Activated CD4-positive, alpha-beta T cell treated with anti-CD3 and anti-CD28 coated beads for 36 hours (primary cell): ENCODE data around the gene ZBTB4. TPM values are rescaled to one million over a fixed set of nuclear protein-coding genes. Genes with fewer than 3 reads are reported as not detected.

Experiments
- ATAC-seq: fragments of 200-7000 bp; cut with Tn5 transposase; one replicate; pipeline ENCODE4 v1.10.0; 2021; ENCODE audit warnings: mild to moderate bottlenecking, moderate library complexity
- CTCF ChIA-PET: fragments of 350-600 bp; sonication (Branson Sonifier 250); formaldehyde crosslinking; loops from one replicate; lab custom pipeline; 2021; ENCODE audit warnings: antibody characterized with exemption; lab: Charles Lee
- POLR2A ChIA-PET: fragments of 350-600 bp; sonication (Branson Sonifier 250); formaldehyde crosslinking; loops from one replicate; lab custom pipeline; 2021; ENCODE audit warnings: antibody characterized with exemption, inconsistent platforms; lab: Charles Lee
- DNase-seq: peaks from one replicate; pipeline ENCODE4 v3.0.0-alpha.2; 2020
- H3K27ac Mint-ChIP-seq: one replicate; pipeline ENCODE4 v1.8.0; 2021; ENCODE audit warnings: mixed read lengths
- H3K27me3 Mint-ChIP-seq: one replicate; pipeline ENCODE4 v1.8.0; 2021; ENCODE audit warnings: mixed read lengths
- H3K36me3 Mint-ChIP-seq: one replicate; pipeline ENCODE4 v1.8.0; 2021; ENCODE audit warnings: low read depth, mixed read lengths
- H3K4me1 Mint-ChIP-seq: one replicate; pipeline ENCODE4 v1.8.0; 2021; ENCODE audit warnings: mixed read lengths
- H3K4me3 Mint-ChIP-seq: one replicate; pipeline ENCODE4 v1.8.0; 2021; ENCODE audit warnings: mild to moderate bottlenecking, moderate library complexity, mixed read lengths
- H3K9me3 Mint-ChIP-seq: one replicate; pipeline ENCODE4 v1.8.0; 2021; ENCODE audit warnings: low read depth, mixed read lengths
- intact Hi-C, 2 experiments: fragments of 100-400 bp; cut with DNase I in 1 of 2; cut with micrococcal nuclease in 1 of 2; formaldehyde crosslinking; loops; one replicate each; pipeline versions ENCODE4 v1.14.2 to v1.15.1; 2022 to 2024; cut with DNase I, micrococcal nuclease
- total RNA-seq, 2 experiments: library from RNA; stranded (reverse); gene quantifications; one replicate each; pipeline ENCODE4 v1.2.3, GENCODE V29; 2021

Gene ZBTB4
- total RNA-seq, 2 experiments from 2014 or later = 17.5 to 20.9 TPM

GRCh38 chr17:7409716-7410115 is 69.7 kb downstream of the ZBTB4 start:
- DNase-seq = no peak
- Mint-ChIP-seq H3K27me3 (peaks cover 2% of the 10 kb centered on the region), H3K4me1 (peaks cover 8% of the 10 kb centered on the region), H3K36me3 (no peaks in the 10 kb centered on the region), H3K27ac (no peak overlapping the region), H3K4me3 (no peak overlapping the region), H3K9me3 (no peaks in the 10 kb centered on the region)
- intact Hi-C loops = no loop called here
- ATAC-seq = no peak
- CTCF ChIA-PET = no interaction called here
- POLR2A ChIA-PET = no interaction called here

Other genes starting within 250 kb of the ZBTB4 start
- 10 to 100 TPM; 49.1 to 53.3 TPM for gene DVL2, start 245.1 kb downstream of the ZBTB4 start, total RNA-seq
- 10 to 100 TPM; 23.6 to 35.2 TPM for gene PHF23, start 240.2 kb downstream of the ZBTB4 start, total RNA-seq
- gene GABARAP, start 237.2 kb downstream of the ZBTB4 start, total RNA-seq = 100 to 1,000 TPM; 123 to 162 TPM
- 100 to 1,000 TPM; 158 to 203 TPM for gene CTDNEP1, start 227.9 kb downstream of the ZBTB4 start, total RNA-seq
- 10 to 100 TPM; 58.1 to 62.3 TPM for gene ELP5, start 227.4 kb downstream of the ZBTB4 start, total RNA-seq
- under 1 TPM; 0.53 to 0.72 TPM for gene CLDN7, start 217.2 kb downstream of the ZBTB4 start, total RNA-seq
- under 1 TPM; 0.16 to 0.25 TPM for gene SLC2A4, start 197.9 kb downstream of the ZBTB4 start, total RNA-seq
- under 1 TPM; 0.34 to 0.67 TPM for gene YBX2, start 185.0 kb downstream of the ZBTB4 start, total RNA-seq
- gene EIF5A, start 172.0 kb downstream of the ZBTB4 start, total RNA-seq = 100 to 1,000 TPM; 780 to 934 TPM
- 10 to 100 TPM; 31.3 to 56.1 TPM for gene GPS2, start 164.3 kb downstream of the ZBTB4 start, total RNA-seq
- 10 to 100 TPM; 22.5 to 29.1 TPM for gene NEURL4, start 150.3 kb downstream of the ZBTB4 start, total RNA-seq
- gene ACAP1, start 143.1 kb downstream of the ZBTB4 start, total RNA-seq = 100 to 1,000 TPM; 343 to 375 TPM
- gene KCTD11, start 127.5 kb downstream of the ZBTB4 start, total RNA-seq = 1 to 10 TPM; 5.0 to 6.1 TPM
- gene TMEM95, start 124.5 kb downstream of the ZBTB4 start, total RNA-seq = under 1 TPM in 1 of 2 experiments, not detected in 1; 0.16 TPM
- 1 to 10 TPM; 4.8 to 6.9 TPM for gene TNK1, start 98.5 kb downstream of the ZBTB4 start, total RNA-seq
- 10 to 100 TPM; 69.3 to 78.9 TPM for gene PLSCR3, start 85.1 kb downstream of the ZBTB4 start, total RNA-seq
- 10 to 100 TPM; 55.8 to 58.1 TPM for gene TMEM256, start 75.5 kb downstream of the ZBTB4 start, total RNA-seq
- 1 to 10 TPM; 7.0 to 7.1 TPM for gene NLGN2, start 71.8 kb downstream of the ZBTB4 start, total RNA-seq
- not detected for gene SPEM1, start 59.3 kb downstream of the ZBTB4 start, total RNA-seq
- not detected for gene SPEM2, start 54.0 kb downstream of the ZBTB4 start, total RNA-seq
- not detected for gene SPEM3, start 50.8 kb downstream of the ZBTB4 start, total RNA-seq
- 10 to 100 TPM in 1 of 2 experiments, 1 to 10 TPM in 1; 8.7 to 10.7 TPM for gene TMEM102, start 44.2 kb downstream of the ZBTB4 start, total RNA-seq
- gene FGF11, start 40.1 kb downstream of the ZBTB4 start, total RNA-seq = 10 to 100 TPM in 1 of 2 experiments, 1 to 10 TPM in 1; 6.9 to 10.6 TPM
- 1 to 10 TPM; 7.8 to 8.7 TPM for gene CHRNB1, start 34.6 kb downstream of the ZBTB4 start, total RNA-seq
- not detected for gene SLC35G6, start 1.8 kb upstream of the ZBTB4 start, total RNA-seq
- 100 to 1,000 TPM; 193 to 203 TPM for gene POLR2A, start 4.7 kb upstream of the ZBTB4 start, total RNA-seq
- gene TNFSF12, start 69.4 kb upstream of the ZBTB4 start, total RNA-seq = 10 to 100 TPM; 10.9 to 13.7 TPM
- 1 to 10 TPM; 1.8 to 2.5 TPM for gene TNFSF13, start 79.1 kb upstream of the ZBTB4 start, total RNA-seq
- 10 to 100 TPM; 59.0 to 78.9 TPM for gene SENP3, start 82.3 kb upstream of the ZBTB4 start, total RNA-seq
- 10 to 100 TPM in 1 of 2 experiments, 1 to 10 TPM in 1; 9.2 to 13.7 TPM for gene CD68, start 100.0 kb upstream of the ZBTB4 start, total RNA-seq
- gene MPDU1, start 104.2 kb upstream of the ZBTB4 start, total RNA-seq = 10 to 100 TPM; 51.7 to 77.0 TPM
- gene SOX15, start 110.5 kb upstream of the ZBTB4 start, total RNA-seq = under 1 TPM in 1 of 2 experiments, not detected in 1; 0.16 TPM
- 10 to 100 TPM; 35.6 to 50.2 TPM for gene FXR2, start 135.3 kb upstream of the ZBTB4 start, total RNA-seq
- gene SAT2, start 148.2 kb upstream of the ZBTB4 start, total RNA-seq = 10 to 100 TPM; 15.9 to 22.2 TPM
- under 1 TPM; 0.25 to 0.30 TPM for gene SHBG, start 150.5 kb upstream of the ZBTB4 start, total RNA-seq
- under 1 TPM; 0.32 to 0.33 TPM for gene ATP1B2, start 171.3 kb upstream of the ZBTB4 start, total RNA-seq
- 100 to 1,000 TPM; 127 to 165 TPM for gene TP53, start 207.9 kb upstream of the ZBTB4 start, total RNA-seq
- gene WRAP53, start 208.8 kb upstream of the ZBTB4 start, total RNA-seq = 10 to 100 TPM; 23.5 to 27.1 TPM
- gene EFNB3, start 225.6 kb upstream of the ZBTB4 start, total RNA-seq = not detected
- gene DNAH2, start 238.1 kb upstream of the ZBTB4 start, total RNA-seq = not detected